ENCODE data around the gene SNX30.

- TF ChIP-seq USF1 (IDR thresholded peaks at IDR 0.05) (no peak), EP300 (IDR thresholded peaks at IDR 0.05; ENCODE audit: borderline replicate concordance) (no peak), RAD21 (IDR thresholded peaks at IDR 0.05; ENCODE audit: low read depth) (no peak), TAF1 (IDR thresholded peaks at IDR 0.05; ENCODE audit: low read depth) (no peak), MAX (IDR thresholded peaks at IDR 0.05) (no peak), REST (IDR thresholded peaks at IDR 0.05; ENCODE audit: low read depth) (no peak), CEBPB (IDR thresholded peaks at IDR 0.05) (no peak), YY1 (IDR thresholded peaks at IDR 0.05; ENCODE audit: low read depth) (no peak), TCF12 (IDR thresholded peaks at IDR 0.05; ENCODE audit: low read depth) (no peak), EGR1 (IDR thresholded peaks at IDR 0.05) (no peak)
Observed at GRCh38 chr9:112750764-112751055, 150 bp downstream of the SNX30 start.

Measured in Ishikawa (cell line).